Thyroid gland (tissue), 4 donors: ENCODE data around the gene ADD1. TPM values are rescaled to one million over a fixed set of nuclear protein-coding genes. Genes with fewer than 3 reads are reported as not detected.

Experiments used
- DNase-seq, 2 donors: peaks; one replicate each; pipeline ENCODE4 v3.0.0-alpha.2; 2019
- H3K27ac ChIP-seq, 3 donors: fragments of 200-600 bp; sonication (generic); 1 replicate in 2 of 3; 2 replicates in 1 of 3; pipeline ENCODE4 v1.5.1; 2016 to 2019; ENCODE audit warnings: mild to moderate bottlenecking in 1 of 3, moderate library complexity in 1 of 3
- H3K27me3 ChIP-seq: fragments of 200-600 bp; sonication (generic); one replicate; pipeline ENCODE4 v1.5.1; 2019
- H3K36me3 ChIP-seq, 2 donors: fragments of 200-600 bp; sonication (generic); one replicate each; pipeline ENCODE4 v1.5.1; 2016 to 2019
- H3K4me1 ChIP-seq, 2 donors: fragments of 200-600 bp; sonication (generic); one replicate each; pipeline ENCODE4 v1.5.1; 2017 to 2019
- H3K4me3 ChIP-seq, 3 donors: fragments of 200-600 bp; sonication (generic); replicated peaks in 1 of 3; 1 replicate in 2 of 3; 2 replicates in 1 of 3; pipeline ENCODE4 v1.5.1; 2016; ENCODE audit warnings: mild to moderate bottlenecking in 1 of 3
- H3K9me3 ChIP-seq: fragments of 200-600 bp; sonication (generic); one replicate; pipeline ENCODE4 v1.5.1; 2017
- POLR2A ChIP-seq, 2 donors: fragments of 450-650 bp; IDR thresholded peaks; one replicate each; pipeline ENCODE4 v1.6.1; 2017; ENCODE audit warnings: antibody characterized with exemption in 2 of 2, mild to moderate bottlenecking in 2 of 2, moderate library complexity in 1 of 2
- WGBS, 2 donors: methylation state at CpG; one replicate each; pipeline ENCODE4 v1.1.5; 2017; 5-methylcytosine and 5-hydroxymethylcytosine counted together
- intact Hi-C: fragments of 100-400 bp; cut with DNase I; formaldehyde crosslinking; loops from one replicate; pipeline ENCODE4 v1.15.1; 2023
- total RNA-seq, 4 donors: library from RNA; depleted of rRNA; stranded (reverse); fragments of >200 nt; gene quantifications; one replicate each; pipeline ENCODE4 v1.2.3, GENCODE V29; 2016
- TF ChIP-seq, protein P1 (sequence below), 6 experiments: fragments of 200-600 bp in 3 of 6; fragments of 450-650 bp in 3 of 6; sonication (generic) in 3 of 6; IDR thresholded peaks; one replicate each; pipeline ENCODE4 v1.5.1; 2016 to 2019; ENCODE audit warnings: antibody characterized with exemption in 6 of 6, mild to moderate bottlenecking in 2 of 6, inconsistent platforms in 1 of 6, moderate library complexity in 1 of 6

Gene ADD1
- total RNA-seq, 4 donors from 2014 or later, result 190 to 222 (median 194) TPM

DNA sequence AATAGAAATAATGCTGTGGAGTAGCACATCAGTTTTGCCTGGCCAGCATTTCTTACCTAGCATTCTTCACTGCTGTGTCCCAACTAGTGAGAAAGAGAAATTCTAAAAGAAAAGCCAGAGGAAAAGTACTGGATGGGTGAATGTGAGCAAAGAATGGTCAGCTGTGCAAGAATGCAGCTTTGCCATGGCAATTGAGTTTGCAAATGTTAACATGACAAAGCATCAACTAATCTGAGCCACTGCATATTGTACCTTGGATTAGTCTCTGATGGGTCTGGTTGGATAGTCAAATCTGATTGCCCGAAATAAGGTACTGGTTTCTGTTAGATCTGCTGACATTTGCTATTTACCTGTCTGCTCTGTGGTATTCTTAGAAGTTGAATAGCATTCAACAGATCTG lies 38.7 kb downstream of the ADD1 start:
- H3K27ac ChIP-seq, result no peak overlapping the region
- H3K4me1 ChIP-seq, result no peaks in the 10 kb centered on the region
- intact Hi-C loops, result no loop called here
- H3K27me3 ChIP-seq, result no peaks in the 10 kb centered on the region
- TF ChIP-seq POLR2A (IDR thresholded peaks at IDR 0.05), result no peak
- TF ChIP-seq, protein P1, sequence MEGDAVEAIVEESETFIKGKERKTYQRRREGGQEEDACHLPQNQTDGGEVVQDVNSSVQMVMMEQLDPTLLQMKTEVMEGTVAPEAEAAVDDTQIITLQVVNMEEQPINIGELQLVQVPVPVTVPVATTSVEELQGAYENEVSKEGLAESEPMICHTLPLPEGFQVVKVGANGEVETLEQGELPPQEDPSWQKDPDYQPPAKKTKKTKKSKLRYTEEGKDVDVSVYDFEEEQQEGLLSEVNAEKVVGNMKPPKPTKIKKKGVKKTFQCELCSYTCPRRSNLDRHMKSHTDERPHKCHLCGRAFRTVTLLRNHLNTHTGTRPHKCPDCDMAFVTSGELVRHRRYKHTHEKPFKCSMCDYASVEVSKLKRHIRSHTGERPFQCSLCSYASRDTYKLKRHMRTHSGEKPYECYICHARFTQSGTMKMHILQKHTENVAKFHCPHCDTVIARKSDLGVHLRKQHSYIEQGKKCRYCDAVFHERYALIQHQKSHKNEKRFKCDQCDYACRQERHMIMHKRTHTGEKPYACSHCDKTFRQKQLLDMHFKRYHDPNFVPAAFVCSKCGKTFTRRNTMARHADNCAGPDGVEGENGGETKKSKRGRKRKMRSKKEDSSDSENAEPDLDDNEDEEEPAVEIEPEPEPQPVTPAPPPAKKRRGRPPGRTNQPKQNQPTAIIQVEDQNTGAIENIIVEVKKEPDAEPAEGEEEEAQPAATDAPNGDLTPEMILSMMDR (IDR thresholded peaks at IDR 0.05), result no peak
- WGBS, 2 donors, result 100% methylated on average over 1 of the region's 1 CpG
- DNase-seq, result no peak
- no peak overlapping the region for H3K4me3 ChIP-seq
- peaks cover 18 to 41% of the 10 kb centered on the region in 2 donors for H3K36me3 ChIP-seq
- no peaks in the 10 kb centered on the region for H3K9me3 ChIP-seq

DNA sequence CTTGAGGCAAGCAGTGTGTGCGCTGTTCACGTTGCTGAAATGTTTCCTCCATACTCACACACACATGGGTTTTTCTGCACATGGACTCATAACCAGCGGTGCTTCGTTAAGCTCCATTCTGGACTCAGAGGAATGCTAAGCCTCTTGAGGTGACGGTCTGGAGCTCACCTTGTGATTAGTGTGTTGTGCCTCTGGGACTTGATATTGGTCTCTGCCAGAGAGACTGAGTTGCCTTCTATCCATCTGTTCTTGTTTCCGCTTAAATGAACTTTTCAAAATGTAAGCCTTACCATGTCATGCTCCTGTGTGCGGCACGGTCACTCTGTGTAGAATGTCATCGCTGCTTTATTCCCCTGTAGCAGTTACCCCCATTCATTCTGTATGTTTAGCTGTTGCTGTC lies 42.5 kb downstream of the ADD1 start:
- Histone ChIP-seq H3K4me1 (no peaks in the 10 kb centered on the region), H3K4me3 (no peak overlapping the region), H3K27me3 (no peaks in the 10 kb centered on the region), H3K9me3 (no peaks in the 10 kb centered on the region), H3K36me3 (peaks cover 18 to 37% of the 10 kb centered on the region in 2 donors), H3K27ac (no peak overlapping the region)
- intact Hi-C loops, result no loop called here
- TF ChIP-seq, protein P1 (IDR thresholded peaks at IDR 0.05), result no peak
- no peak for TF ChIP-seq POLR2A (IDR thresholded peaks at IDR 0.05)
- DNase-seq, result no peak
- 92 to 94% methylated on average over 9 of the region's 9 CpGs for WGBS, 2 donors

DNA sequence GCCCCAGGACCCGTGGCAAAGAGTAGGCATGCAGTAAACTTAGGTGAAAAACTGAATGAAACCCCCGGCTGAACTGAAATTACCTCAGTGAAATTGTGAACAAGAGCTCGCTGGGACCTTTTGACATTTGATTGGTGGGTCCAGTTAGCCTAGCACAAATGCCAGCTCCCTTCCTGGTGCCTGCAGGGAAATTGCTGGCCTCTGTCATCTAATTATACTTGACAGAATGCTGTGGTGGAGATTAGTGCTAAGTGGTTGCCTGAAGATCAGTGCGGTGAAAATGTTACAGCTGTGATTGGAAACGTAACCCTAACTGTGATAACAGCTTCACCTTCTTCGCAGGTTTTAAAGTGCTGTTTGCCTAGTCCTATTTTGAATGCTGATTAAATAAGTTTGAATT lies 43.0 kb downstream of the ADD1 start:
- 67 to 72% methylated on average over 6 of the region's 6 CpGs for WGBS, 2 donors
- DNase-seq, result no peak
- intact Hi-C loops, result no loop called here
- H3K27ac ChIP-seq, result no peak overlapping the region
- H3K4me3 ChIP-seq, result no peak overlapping the region
- H3K27me3 ChIP-seq, result no peaks in the 10 kb centered on the region
- no peaks in the 10 kb centered on the region for H3K9me3 ChIP-seq
- no peaks in the 10 kb centered on the region for H3K4me1 ChIP-seq
- TF ChIP-seq POLR2A (IDR thresholded peaks at IDR 0.05), result no peak
- TF ChIP-seq, protein P1 (IDR thresholded peaks at IDR 0.05), result no peak
- peaks cover 18 to 37% of the 10 kb centered on the region in 2 donors for H3K36me3 ChIP-seq

DNA sequence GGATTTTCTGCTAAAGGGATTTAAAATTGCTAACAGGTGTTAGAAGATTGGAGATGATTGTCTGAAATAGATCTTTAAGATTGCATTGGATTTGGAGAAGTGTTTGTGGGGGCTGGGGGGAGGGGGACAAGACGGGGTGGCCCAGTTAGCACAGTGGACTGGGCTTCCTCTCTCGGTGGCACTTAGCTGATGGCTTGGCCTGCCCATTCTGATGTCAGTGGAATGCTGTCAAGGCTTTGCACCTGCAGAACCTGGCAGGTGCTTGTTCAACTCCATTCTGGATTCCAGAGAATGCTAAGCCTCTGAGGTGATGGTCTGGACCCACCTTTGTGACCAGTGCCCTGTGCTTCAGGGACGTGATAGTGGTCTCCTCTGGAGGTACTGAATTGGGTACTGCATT lies 43.7 kb downstream of the ADD1 start:
- peaks cover 18 to 33% of the 10 kb centered on the region in 2 donors for H3K36me3 ChIP-seq
- WGBS, 2 donors, result 82 to 85% methylated on average over 3 of the region's 3 CpGs
- H3K4me1 ChIP-seq, result no peaks in the 10 kb centered on the region
- H3K27ac ChIP-seq, result no peak overlapping the region
- H3K4me3 ChIP-seq, result no peak overlapping the region
- no peaks in the 10 kb centered on the region for H3K27me3 ChIP-seq
- no peak for TF ChIP-seq POLR2A (IDR thresholded peaks at IDR 0.05)
- intact Hi-C loops, result no loop called here
- H3K9me3 ChIP-seq, result no peaks in the 10 kb centered on the region
- no peak for DNase-seq

DNA sequence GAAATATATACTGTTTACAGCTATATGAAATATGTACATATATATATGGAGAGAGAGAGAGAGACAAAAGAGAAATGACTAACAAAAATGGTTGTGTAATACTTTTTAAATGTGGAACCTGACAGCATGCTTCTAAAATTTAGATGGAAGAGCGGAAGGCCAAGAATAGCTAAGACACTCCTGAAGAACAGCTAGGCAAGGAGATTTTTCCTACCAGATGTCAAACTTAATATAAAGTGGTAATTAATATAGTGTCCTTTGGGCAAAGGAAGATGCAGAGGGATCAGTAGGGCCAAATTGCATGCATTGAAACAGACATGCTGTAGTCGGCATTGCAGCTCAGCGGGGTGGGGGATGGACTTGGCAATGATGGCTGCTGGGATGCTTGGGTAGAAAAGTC lies 45.2 kb downstream of the ADD1 start:
- H3K4me1 ChIP-seq, result no peaks in the 10 kb centered on the region
- no peak overlapping the region for H3K4me3 ChIP-seq
- 89 to 92% methylated on average over 3 of the region's 3 CpGs for WGBS, 2 donors
- TF ChIP-seq, protein P1 (IDR thresholded peaks at IDR 0.05), result no peak
- no peak for TF ChIP-seq POLR2A (IDR thresholded peaks at IDR 0.05)
- peaks cover 18 to 24% of the 10 kb centered on the region in 2 donors for H3K36me3 ChIP-seq
- intact Hi-C loops, result no loop called here
- no peaks in the 10 kb centered on the region for H3K27me3 ChIP-seq
- DNase-seq, result no peak
- no peaks in the 10 kb centered on the region for H3K9me3 ChIP-seq
- H3K27ac ChIP-seq, result no peak overlapping the region

DNA sequence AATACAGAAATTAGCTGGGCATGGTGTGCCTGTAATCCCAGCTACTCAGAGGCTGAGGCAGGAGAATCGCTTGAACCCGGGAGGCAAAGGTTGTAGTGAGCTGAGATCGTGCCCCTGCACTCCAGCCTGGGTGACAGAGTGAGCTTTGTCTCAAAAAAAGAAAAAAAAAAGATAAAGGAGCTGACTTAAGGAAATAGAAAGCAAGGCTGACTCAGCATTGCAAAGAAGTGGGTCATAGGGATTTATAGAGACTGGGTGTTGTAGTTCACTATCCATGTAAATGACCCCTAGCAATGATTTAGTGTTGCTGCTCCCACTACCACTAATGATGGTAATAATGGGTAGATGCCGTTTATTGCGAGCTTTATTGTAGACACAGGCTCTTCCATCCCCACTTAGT lies 47.6 kb downstream of the ADD1 start:
- intact Hi-C loops, result no loop called here
- Histone ChIP-seq H3K27ac (peak overlapping the region in 1 of 3 donors; percentile 8), H3K4me1 (no peaks in the 10 kb centered on the region), H3K9me3 (no peaks in the 10 kb centered on the region), H3K4me3 (no peak overlapping the region), H3K36me3 (peaks cover 8 to 22% of the 10 kb centered on the region in 2 donors), H3K27me3 (no peaks in the 10 kb centered on the region)
- no peak for TF ChIP-seq POLR2A (IDR thresholded peaks at IDR 0.05)
- TF ChIP-seq, protein P1 (IDR thresholded peaks at IDR 0.05), result no peak
- no peak for DNase-seq
- 73 to 84% methylated on average over 5 of the region's 5 CpGs for WGBS, 2 donors
